ENCODE results near the gene RSRC1. TPM values are rescaled to one million over a fixed set of nuclear protein-coding genes. Genes with fewer than 3 reads are reported as not detected.
"Not testable (repeated sequence)": the region's sequence is repeated elsewhere in the genome, so short reads cannot be mapped to it uniquely, and the experiment has no call there.

Gene RSRC1
- total RNA-seq, 2 experiments from 2014 or later: 76.3 to 78.1 TPM

DNA sequence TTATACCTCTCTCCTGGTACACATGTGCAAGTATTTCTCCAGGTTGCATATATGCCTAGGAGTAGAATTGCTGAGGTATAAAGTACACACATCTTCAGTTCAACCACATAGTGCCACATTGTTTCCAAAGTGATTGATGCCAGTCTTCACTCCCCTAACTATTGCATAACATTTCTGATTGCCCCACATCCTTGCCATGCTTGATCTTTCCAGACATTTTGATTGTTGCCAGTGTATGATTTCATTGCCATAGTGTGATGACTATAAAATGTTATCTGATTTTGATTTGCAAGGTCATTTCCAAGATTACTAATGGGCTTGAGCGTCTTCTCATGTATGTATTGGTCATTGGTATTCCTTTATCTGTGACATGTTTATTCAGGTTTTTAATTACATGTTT, 400.0 kb downstream of the RSRC1 start:
- Histone ChIP-seq H3K4me3 (ENCODE audit: low read depth, low read length, poor library complexity, severe bottlenecking) (no peak overlapping the region), H3K27ac (ENCODE audit: low read depth, low read length, poor library complexity, severe bottlenecking) (no peak overlapping the region), H3K4me1 (ENCODE audit: insufficient read depth, low read length, poor library complexity, severe bottlenecking) (no peaks in the 10 kb centered on the region), H3K79me2 (ENCODE audit: insufficient read depth, low read depth, low read length) (no peaks in the 10 kb centered on the region), H3K36me3 (ENCODE audit: insufficient read depth, low read length) (no peaks in the 10 kb centered on the region), H2AFZ (ENCODE audit: low read length) (no peak overlapping the region), H4K20me1 (ENCODE audit: insufficient read depth, low read length) (no peaks in the 10 kb centered on the region), H3K4me2 (ENCODE audit: low read length) (no peak overlapping the region), H3K9me3 (ENCODE audit: low read length) (no peaks in the 10 kb centered on the region), H3K9me2 (ENCODE audit: insufficient read depth, low read length) (no peaks in the 10 kb centered on the region)
- BruUV-seq (replicated peaks): no TSS peak
- POLR2A ChIA-PET: no interaction called here
- TF ChIP-seq, protein P1, sequence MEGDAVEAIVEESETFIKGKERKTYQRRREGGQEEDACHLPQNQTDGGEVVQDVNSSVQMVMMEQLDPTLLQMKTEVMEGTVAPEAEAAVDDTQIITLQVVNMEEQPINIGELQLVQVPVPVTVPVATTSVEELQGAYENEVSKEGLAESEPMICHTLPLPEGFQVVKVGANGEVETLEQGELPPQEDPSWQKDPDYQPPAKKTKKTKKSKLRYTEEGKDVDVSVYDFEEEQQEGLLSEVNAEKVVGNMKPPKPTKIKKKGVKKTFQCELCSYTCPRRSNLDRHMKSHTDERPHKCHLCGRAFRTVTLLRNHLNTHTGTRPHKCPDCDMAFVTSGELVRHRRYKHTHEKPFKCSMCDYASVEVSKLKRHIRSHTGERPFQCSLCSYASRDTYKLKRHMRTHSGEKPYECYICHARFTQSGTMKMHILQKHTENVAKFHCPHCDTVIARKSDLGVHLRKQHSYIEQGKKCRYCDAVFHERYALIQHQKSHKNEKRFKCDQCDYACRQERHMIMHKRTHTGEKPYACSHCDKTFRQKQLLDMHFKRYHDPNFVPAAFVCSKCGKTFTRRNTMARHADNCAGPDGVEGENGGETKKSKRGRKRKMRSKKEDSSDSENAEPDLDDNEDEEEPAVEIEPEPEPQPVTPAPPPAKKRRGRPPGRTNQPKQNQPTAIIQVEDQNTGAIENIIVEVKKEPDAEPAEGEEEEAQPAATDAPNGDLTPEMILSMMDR (conservative IDR thresholded peaks at IDR 0.05; ENCODE audit: low read length): no peak
- no peak for TF ChIP-seq EZH2phosphoT487 (IDR thresholded peaks at IDR 0.05; ENCODE audit: borderline replicate concordance, low read depth, low read length)
- no peak for DNase-seq (ENCODE audit: low spot score)
- intact Hi-C loops (cut with micrococcal nuclease; ENCODE audit: unreplicated experiment): no loop called here
- CTCF ChIA-PET (ENCODE audit: unreplicated experiment): no interaction called here

DNA sequence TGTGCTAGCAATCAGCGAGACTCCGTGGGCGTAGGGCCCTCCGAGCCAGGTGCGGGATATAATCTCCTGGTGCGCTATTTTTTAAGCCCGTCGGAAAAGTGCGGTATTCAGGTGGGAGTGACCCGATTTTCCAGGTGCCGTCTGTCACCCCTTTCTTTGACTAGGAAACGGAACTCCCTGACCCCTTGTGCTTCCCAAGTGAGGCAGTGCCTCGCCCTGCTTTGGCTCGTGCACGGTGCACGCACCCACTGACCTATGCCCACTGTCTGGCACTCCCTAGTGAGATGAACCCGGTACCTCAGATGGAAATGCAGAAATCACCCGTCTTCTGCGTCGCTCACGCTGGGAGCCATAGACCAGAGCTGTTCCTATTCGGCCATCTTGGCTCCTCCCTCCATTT, 406.8 kb downstream of the RSRC1 start:
- H3K4me3 ChIP-seq (ENCODE audit: low read depth, low read length, poor library complexity, severe bottlenecking); DNase-seq (ENCODE audit: low spot score); H3K27ac ChIP-seq (ENCODE audit: low read depth, low read length, poor library complexity, severe bottlenecking); intact Hi-C loops (cut with micrococcal nuclease; ENCODE audit: unreplicated experiment); H3K36me3 ChIP-seq (ENCODE audit: insufficient read depth, low read length); H2AFZ ChIP-seq (ENCODE audit: low read length); H3K9me3 ChIP-seq (ENCODE audit: low read length); BruUV-seq (replicated peaks); H3K9me2 ChIP-seq (ENCODE audit: insufficient read depth, low read length); POLR2A ChIA-PET; H3K79me2 ChIP-seq (ENCODE audit: insufficient read depth, low read depth, low read length); CTCF ChIA-PET (ENCODE audit: unreplicated experiment); H3K4me2 ChIP-seq (ENCODE audit: low read length); H3K4me1 ChIP-seq (ENCODE audit: insufficient read depth, low read length, poor library complexity, severe bottlenecking); H4K20me1 ChIP-seq (ENCODE audit: insufficient read depth, low read length): not testable (repeated sequence)

DNA sequence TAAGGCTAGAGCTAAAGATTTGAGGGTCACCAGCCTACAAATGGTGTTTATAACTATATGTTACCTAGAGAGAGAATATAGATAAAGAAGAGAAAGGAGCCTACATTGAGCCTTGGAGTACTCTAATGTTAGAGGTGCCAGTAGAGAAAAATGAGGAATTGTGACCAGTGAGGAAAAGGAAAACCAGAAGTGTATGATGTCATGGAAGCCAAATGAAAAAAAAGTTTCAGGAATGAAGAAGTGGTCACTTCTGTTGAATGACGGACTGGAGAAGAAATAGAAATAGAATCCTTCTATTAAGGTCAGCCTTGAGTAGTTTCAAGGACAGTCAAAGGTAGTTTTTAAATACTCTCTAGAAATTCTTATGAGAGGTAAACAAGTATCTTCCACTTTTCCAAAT, 409.9 kb downstream of the RSRC1 start:
- no peaks in the 10 kb centered on the region for H3K4me1 ChIP-seq (ENCODE audit: insufficient read depth, low read length, poor library complexity, severe bottlenecking)
- H3K36me3 ChIP-seq (ENCODE audit: insufficient read depth, low read length): no peaks in the 10 kb centered on the region
- no peak overlapping the region for H3K4me3 ChIP-seq (ENCODE audit: low read depth, low read length, poor library complexity, severe bottlenecking)
- no peaks in the 10 kb centered on the region for H3K9me3 ChIP-seq (ENCODE audit: low read length)
- TF ChIP-seq, protein P1 (conservative IDR thresholded peaks at IDR 0.05; ENCODE audit: low read length): no peak
- TF ChIP-seq EZH2phosphoT487 (IDR thresholded peaks at IDR 0.05; ENCODE audit: borderline replicate concordance, low read depth, low read length): no peak
- intact Hi-C loops (cut with micrococcal nuclease; ENCODE audit: unreplicated experiment): no loop called here
- H3K79me2 ChIP-seq (ENCODE audit: insufficient read depth, low read depth, low read length): no peaks in the 10 kb centered on the region
- H2AFZ ChIP-seq (ENCODE audit: low read length): no peak overlapping the region
- H4K20me1 ChIP-seq (ENCODE audit: insufficient read depth, low read length): no peaks in the 10 kb centered on the region
- H3K9me2 ChIP-seq (ENCODE audit: insufficient read depth, low read length): no peaks in the 10 kb centered on the region
- DNase-seq (ENCODE audit: low spot score): no peak
- no peak overlapping the region for H3K4me2 ChIP-seq (ENCODE audit: low read length)
- H3K27ac ChIP-seq (ENCODE audit: low read depth, low read length, poor library complexity, severe bottlenecking): no peak overlapping the region
- ChIA-PET POLR2A (no interaction called here), CTCF (ENCODE audit: unreplicated experiment) (no interaction called here)
- no TSS peak for BruUV-seq (replicated peaks)
